H1 (cell line): ENCODE results near the gene HSH2D. TPM values are rescaled to one million over a fixed set of nuclear protein-coding genes. Genes with fewer than 3 reads are reported as not detected.

Experiments used
- CTCF ChIA-PET: fragments of 300-600 bp; sonication (Branson Sonifier 250); formaldehyde crosslinking; loops from one replicate; lab custom pipeline; 2021; ENCODE audit not compliant: partially characterized antibody; lab: Charles Lee
- POLR2A ChIA-PET: fragments of 300-600 bp; sonication (Branson Sonifier 250); formaldehyde crosslinking; loops from one replicate; lab custom pipeline; 2021; ENCODE audit warnings: inconsistent platforms; ENCODE audit not compliant: partially characterized antibody; lab: Charles Lee
- DNase-seq, 2 experiments: peaks; one replicate each; pipeline versions ENCODE4 v3.0.0 to v3.0.0-alpha.2; 2010 to 2022; ENCODE audit warnings: low spot score in 2 of 2, low read depth in 1 of 2, mixed read lengths in 1 of 2
- FAIRE-seq: peaks from 2 replicates; lab custom pipeline; 2011; peaks lifted over from hg19 to GRCh38; lab: Jason Lieb, UNC
- H2AFZ ChIP-seq: 2 replicates; pipeline ENCODE4 v1.8.1; 2012; ENCODE audit warnings: low read length, inconsistent platforms
- H2AK5ac ChIP-seq: 2 replicates; pipeline ENCODE4 v1.6.1; 2013; ENCODE audit warnings: low read depth, low read length
- H2BK120ac ChIP-seq: replicated peaks from 2 replicates; pipeline ENCODE3; 2013; ENCODE audit warnings: low read depth, low read length, inconsistent platforms
- H2BK12ac ChIP-seq: 2 replicates; pipeline ENCODE4 v1.6.1; 2013; ENCODE audit warnings: low read depth, low read length
- H2BK15ac ChIP-seq: 2 replicates; pipeline ENCODE4 v1.6.1; 2013; ENCODE audit warnings: low read length
- H2BK20ac ChIP-seq: 2 replicates; pipeline ENCODE4 v1.6.1; 2013; ENCODE audit warnings: low read length
- H2BK5ac ChIP-seq: 2 replicates; pipeline ENCODE4 v1.6.1; 2013; ENCODE audit warnings: low read depth, low read length
- H3K14ac ChIP-seq: 2 replicates; pipeline ENCODE4 v1.6.1; 2013; ENCODE audit warnings: inconsistent platforms; ENCODE audit not compliant: insufficient read length
- H3K18ac ChIP-seq: 2 replicates; pipeline ENCODE4 v1.6.1; 2013; ENCODE audit warnings: low read length; ENCODE audit errors: extremely low read depth
- H3K23ac ChIP-seq: 2 replicates; pipeline ENCODE4 v1.6.1; 2013; ENCODE audit warnings: inconsistent platforms; ENCODE audit not compliant: insufficient read length
- H3K23me2 ChIP-seq: 2 replicates; pipeline ENCODE4 v1.6.1; 2013; ENCODE audit warnings: low read depth, low read length
- H3K27ac ChIP-seq: 2 replicates; pipeline ENCODE4 v1.6.1; 2011; ENCODE audit warnings: low read depth, low read length, inconsistent platforms
- H3K27me3 ChIP-seq, 4 experiments: replicated peaks in 1 of 4; 1 replicate in 1 of 4; 2 replicates in 3 of 4; pipeline versions ENCODE4 v1.6.1 to v1.8.1; 2011 to 2013; ENCODE audit warnings: low read length in 3 of 4, mild to moderate bottlenecking in 3 of 4, inconsistent platforms in 2 of 4, mixed read lengths in 2 of 4, moderate library complexity in 1 of 4; ENCODE audit not compliant: control insufficient read depth in 3 of 4, insufficient read depth in 3 of 4; ENCODE audit errors: extremely low read depth in 1 of 4
- H3K36me3 ChIP-seq, 4 experiments: 2 replicates each; pipeline versions ENCODE4 v1.6.1 to v1.8.1; 2011 to 2013; ENCODE audit warnings: mild to moderate bottlenecking in 4 of 4, low read length in 3 of 4, moderate library complexity in 2 of 4, control low read depth in 1 of 4, inconsistent platforms in 1 of 4; ENCODE audit not compliant: insufficient read depth in 4 of 4, control insufficient read depth in 2 of 4
- H3K4ac ChIP-seq: replicated peaks from 2 replicates; pipeline ENCODE3; 2013; ENCODE audit warnings: low read length, low read depth, mixed read lengths, inconsistent platforms; ENCODE audit not compliant: insufficient read length
- H3K4me1 ChIP-seq, 4 experiments: replicated peaks in 1 of 4; 1 replicate in 1 of 4; 2 replicates in 3 of 4; pipeline versions ENCODE4 v1.6.1 to v1.8.1; 2011 to 2013; ENCODE audit warnings: low read length in 3 of 4, inconsistent platforms in 2 of 4, mixed read lengths in 1 of 4; ENCODE audit not compliant: insufficient read depth in 4 of 4, control insufficient read depth in 3 of 4
- H3K4me2 ChIP-seq, 2 experiments: 2 replicates each; pipeline versions ENCODE4 v1.6.1 to v1.8.1; 2011 to 2013; ENCODE audit warnings: low read depth in 2 of 2, low read length in 2 of 2, control low read depth in 1 of 2, inconsistent platforms in 1 of 2, mild to moderate bottlenecking in 1 of 2; ENCODE audit not compliant: insufficient read depth in 1 of 2
- H3K4me3 ChIP-seq, 4 experiments: fragments of 200-600, 300-600 bp in 1 of 4; sonication (generic), shearing (Covaris generic), sonication (Bioruptor Twin) in 1 of 4; 2 replicates each; pipeline versions ENCODE4 v1.5.1 to v1.8.1; 2011 to 2016; ENCODE audit warnings: low read length in 4 of 4, low read depth in 3 of 4, control low read depth in 2 of 4, inconsistent platforms in 2 of 4, mild to moderate bottlenecking in 2 of 4, mixed read lengths in 1 of 4, moderate library complexity in 1 of 4; ENCODE audit not compliant: insufficient read depth in 2 of 4; ENCODE audit errors: extremely low read depth in 1 of 4
- H3K56ac ChIP-seq: replicated peaks from 2 replicates; pipeline ENCODE3; 2013; ENCODE audit warnings: low read depth, mild to moderate bottlenecking, mixed read lengths, low read length, inconsistent platforms; ENCODE audit not compliant: insufficient read length
- H3K79me1 ChIP-seq: 2 replicates; pipeline ENCODE4 v1.6.1; 2013; ENCODE audit warnings: low read depth, low read length, control low read depth
- H3K79me2 ChIP-seq, 2 experiments: 2 replicates each; pipeline versions ENCODE4 v1.6.1 to v1.8.1; 2012 to 2013; ENCODE audit warnings: low read length in 2 of 2, mild to moderate bottlenecking in 2 of 2, inconsistent platforms in 1 of 2; ENCODE audit not compliant: insufficient read depth in 2 of 2, control insufficient read depth in 1 of 2
- H3K9ac ChIP-seq, 4 experiments: replicated peaks in 1 of 4; 1 replicate in 1 of 4; 2 replicates in 3 of 4; pipeline versions ENCODE4 v1.6.1 to v1.8.1; 2011 to 2013; ENCODE audit warnings: low read depth in 3 of 4, low read length in 3 of 4, control low read depth in 2 of 4, mild to moderate bottlenecking in 2 of 4, moderate library complexity in 2 of 4, inconsistent platforms in 1 of 4; ENCODE audit errors: extremely low read depth in 1 of 4
- H3K9me3 ChIP-seq, 2 experiments: 2 replicates each; pipeline versions ENCODE4 v1.6.1 to v1.8.1; 2012 to 2013; ENCODE audit warnings: mild to moderate bottlenecking in 2 of 2, moderate library complexity in 2 of 2, control low read depth in 1 of 2, inconsistent platforms in 1 of 2, low read depth in 1 of 2, low read length in 1 of 2, mixed read lengths in 1 of 2; ENCODE audit not compliant: insufficient read depth in 2 of 2
- H4K20me1 ChIP-seq, 2 experiments: replicated peaks in 1 of 2; 2 replicates each; pipeline versions ENCODE3 to v1.8.1; 2011 to 2013; ENCODE audit warnings: inconsistent platforms in 2 of 2, low read length in 2 of 2, mild to moderate bottlenecking in 1 of 2; ENCODE audit not compliant: insufficient read depth in 2 of 2, control insufficient read depth in 1 of 2
- H4K5ac ChIP-seq: 2 replicates; pipeline ENCODE4 v1.6.1; 2013; ENCODE audit warnings: low read length, low read depth, mixed read lengths, inconsistent platforms; ENCODE audit not compliant: insufficient read length
- H4K8ac ChIP-seq: 2 replicates; pipeline ENCODE4 v1.8.0; 2013; ENCODE audit warnings: mild to moderate bottlenecking, moderate library complexity, low read length, inconsistent platforms; ENCODE audit not compliant: insufficient read depth; ENCODE audit errors: extremely low read depth
- H4K91ac ChIP-seq: replicated peaks from 2 replicates; pipeline ENCODE3; 2013; ENCODE audit warnings: low read length, mixed read lengths, inconsistent platforms; ENCODE audit not compliant: insufficient read length
- BACH1 ChIP-seq: IDR thresholded peaks from 2 replicates; pipeline ENCODE4 v1.6.1; 2012; ENCODE audit warnings: low read length, improper control_type of control experiment
- CTCF ChIP-seq, 3 experiments: IDR thresholded peaks; 1 replicate in 2 of 3; 2 replicates in 1 of 3; pipeline versions ENCODE4 v1.5.1 to v1.6.1; 2011; ENCODE audit warnings: low read length in 3 of 3, mild to moderate bottlenecking in 3 of 3, inconsistent platforms in 2 of 3, low read depth in 1 of 3, moderate library complexity in 1 of 3; ENCODE audit not compliant: insufficient read depth in 1 of 3; ENCODE audit errors: control extremely low read depth in 1 of 3
- JUND ChIP-seq: IDR thresholded peaks from 2 replicates; pipeline ENCODE4 v1.6.1; 2011; ENCODE audit warnings: mild to moderate bottlenecking, improper control_type of control experiment, low read length
- KDM5A ChIP-seq: fragments of 200-600 bp; IDR thresholded peaks from 2 replicates; pipeline ENCODE4 v1.7.1; 2012; ENCODE audit warnings: mild to moderate bottlenecking, low read length, inconsistent platforms, mixed read lengths
- SAP30 ChIP-seq: fragments of 300-600 bp; sonication (generic); IDR thresholded peaks from 2 replicates; pipeline ENCODE4 v1.7.1; 2012; ENCODE audit warnings: low read length, moderate library complexity, mild to moderate bottlenecking, inconsistent platforms; ENCODE audit not compliant: insufficient read depth, insufficient replicate concordance
- SIN3A ChIP-seq, 2 experiments: IDR thresholded peaks in 1 of 2; conservative IDR thresholded peaks in 1 of 2; 2 replicates each; pipeline ENCODE4 v1.6.1; 2011 to 2012; ENCODE audit warnings: low read length in 2 of 2, improper control_type of control experiment in 1 of 2, low read depth in 1 of 2, mild to moderate bottlenecking in 1 of 2
- TAF7 ChIP-seq: optimal IDR thresholded peaks from 2 replicates; pipeline ENCODE3; 2011; ENCODE audit warnings: low read depth, mild to moderate bottlenecking, inconsistent platforms, low read length, moderate library complexity, borderline replicate concordance
- YY1 ChIP-seq: IDR thresholded peaks from 2 replicates; pipeline ENCODE4 v1.6.1; 2011; ENCODE audit warnings: low read depth, mild to moderate bottlenecking, low read length
- WGBS, 2 experiments: shearing (Covaris generic) in 1 of 2; methylation state at CpG; one replicate each; pipeline versions ENCODE4 v1.1.6 to v1.1.7; 2013 to 2015; ENCODE audit warnings: low lambda C conversion rate in 2 of 2, mixed read lengths in 2 of 2, inconsistent platforms in 1 of 2, low coverage in 1 of 2, missing lambda C conversion rate in 1 of 2; ENCODE audit not compliant: insufficient replicate concordance in 2 of 2, insufficient coverage in 1 of 2, insufficient read length in 1 of 2; ENCODE audit errors: extremely low coverage in 1 of 2, missing lambda C conversion rate in 1 of 2; 5-methylcytosine and 5-hydroxymethylcytosine counted together
- polyA plus RNA-seq, 7 experiments: library from polyadenylated mRNA; depleted of rRNA in 3 of 7; stranded (reverse) in 5 of 7; unstranded in 2 of 7; fragments of >200 nt in 5 of 7; fragments of 200-250 nt in 2 of 7; gene quantifications; 1 replicate in 5 of 7; 2 replicates in 1 of 7; 4 replicates in 1 of 7; pipeline versions ENCODE4 v1.2.1 to v1.2.3, GENCODE V29; 2011 to 2013; ENCODE audit warnings: missing spikeins in 2 of 7, mixed read lengths in 2 of 7
- total RNA-seq: library from RNA; stranded (reverse); fragmentation: NEBNext Ultra II Directional; extraction: Animal tissue kit (Norgen Biotek cat#: 25700); gene quantifications from 2 replicates; pipeline ENCODE4 v1.2.1, GENCODE V29; 2021

The HSH2D gene
- total and polyA plus RNA-seq, 2 of the 8 experiments (the other 6 are each of a cell fraction or from before 2014, with no cell fraction given) = 0.67 to 1.6 TPM

- H4K20me1 ChIP-seq = peaks cover 4 to 9% of the 10 kb centered on the region in 2 experiments
- H3K18ac ChIP-seq = peak within 1 kb of the TSS; percentile 60; the same call in 1 of the 2 replicates
- peak within 1 kb of the TSS; percentile 71 to 96 (median 92) for H3K4me3 ChIP-seq
- H3K4ac ChIP-seq = no peak within 1 kb of the TSS
- H2BK12ac ChIP-seq = no peak within 1 kb of the TSS
- no peak within 1 kb of the TSS for H4K91ac ChIP-seq
- peak within 1 kb of the TSS; percentile 71 for H3K56ac ChIP-seq
- peak within 1 kb of the TSS; percentile 44; the same call in 1 of the 2 replicates for H2BK5ac ChIP-seq
- H3K4me1 ChIP-seq = peaks cover 0 to 2% (median 0%) of the 10 kb centered on the region in 4 experiments; a peak in 1 of 7 replicates
- H2BK15ac ChIP-seq = no peak within 1 kb of the TSS
- peak within 1 kb of the TSS; percentile 73 to 87 (median 82) for H3K9ac ChIP-seq
- FAIRE-seq = peak; percentile 88
- no peak within 1 kb of the TSS for H3K14ac ChIP-seq
- H2AK5ac ChIP-seq = no peak within 1 kb of the TSS
- peak within 1 kb of the TSS; percentile 65; the same call in 1 of the 2 replicates for H2AFZ ChIP-seq
- no peaks in the 10 kb centered on the region for H3K27me3 ChIP-seq
- H3K23me2 ChIP-seq = peaks cover 3% of the 10 kb centered on the region; the same call in 1 of the 2 replicates
- peak; percentile 92 to 98 for DNase-seq
- H3K27ac ChIP-seq = peak within 1 kb of the TSS; percentile 80
- peaks cover 10% of the 10 kb centered on the region for H3K79me1 ChIP-seq
- H4K5ac ChIP-seq = peak within 1 kb of the TSS; percentile 37
- H3K36me3 ChIP-seq = peaks cover 3 to 19% (median 5%) of the 10 kb centered on the region in 4 experiments; a peak in 7 of 8 replicates
- H3K23ac ChIP-seq = no peak within 1 kb of the TSS
- no peak within 1 kb of the TSS for H2BK120ac ChIP-seq
- ChIA-PET POLR2A (interaction anchor here (0.7 to 2.2 kb wide), 17 partner anchors 9 to 144 kb away, joined by 3 to 25 read pairs (median 3); partner anchors contain the start of genes AP1M1, RAB8A and TPM4), CTCF (interaction anchor here (0.6 to 3.8 kb wide), 21 partner anchors 10 to 175 kb away, joined by 3 to 23 read pairs (median 4); partner anchors contain the start of genes AP1M1 and HSH2D)
- H4K8ac ChIP-seq = peak within 1 kb of the TSS; percentile 97
- peaks cover 0 to 18% of the 10 kb centered on the region in 2 experiments; a peak in 3 of 4 replicates for H3K79me2 ChIP-seq
- H3K9me3 ChIP-seq = no peaks in the 10 kb centered on the region
- peak within 1 kb of the TSS; percentile 69 to 70 for H3K4me2 ChIP-seq
- 2% methylated on average over 36 of the region's 39 CpGs; no CpG with 5 or more reads in 1 of the 2 experiments for WGBS, 2 experiments
- H2BK20ac ChIP-seq = no peak within 1 kb of the TSS
- TF ChIP-seq BACH1 (no peak), CTCF (IDR thresholded peaks at IDR 0.05; ENCODE audit: control extremely low read depth in 1 of 3, insufficient read depth in 1 of 3, low read depth in 1 of 3, low read length in 3 of 3) (peak in 2 of 3 experiments; percentile 20 to 30; a peak in 2 of 4 replicates), SAP30 (peak; percentile 37), YY1 (peak; percentile 96), JUND (no peak), TAF7 (peak; percentile 81), KDM5A (peak; percentile 89), SIN3A (conservative IDR thresholded peaks at IDR 0.05 in 1 of 2, IDR thresholded peaks at IDR 0.05 in 1 of 2; ENCODE audit: low read depth in 1 of 2, low read length in 2 of 2) (0 out of 4 replicates have a peak, but pooled peaks of 1 of the 2 experiments have one; percentile 28)
Observed at GRCh38 chr19:16185123-16185767, 41.8 kb downstream of the HSH2D start, which contains the start of gene FAM32A. Gene FAM32A (plus strand): TSS chr19:16185410. CDS start chr19:16185443, 33 bp downstream.
